Fibroblast of lung (primary cell): ENCODE data around the gene NUP107.

Source experiments
- CTCF ChIP-seq, 2 donors: IDR thresholded peaks in 1 of 2; conservative IDR thresholded peaks in 1 of 2; 1 replicate in 1 of 2; 2 replicates in 1 of 2; pipeline ENCODE4 v1.5.1; 2011 to 2012; ENCODE audit warnings: low read length in 2 of 2, control low read depth in 1 of 2, inconsistent platforms in 1 of 2, low read depth in 1 of 2, mild to moderate bottlenecking in 1 of 2
- EZH2 ChIP-seq: IDR thresholded peaks from 2 replicates; pipeline ENCODE4 v1.5.1; 2012; ENCODE audit warnings: low read length, control low read depth, mild to moderate bottlenecking; ENCODE audit errors: missing control alignments

GRCh38 chr12:68762691-68763090 is 75.9 kb downstream of the NUP107 start:
- TF ChIP-seq CTCF (conservative IDR thresholded peaks at IDR 0.05 in 1 of 2, IDR thresholded peaks at IDR 0.05 in 1 of 2; ENCODE audit: low read depth in 1 of 2, low read length in 2 of 2) (no peak), EZH2 (no peak)
